ENCODE measurements around the gene EEF1AKMT4.

Gene EEF1AKMT4

GRCh38 chr3:184249412-184250166 lies at the start of gene EEF1AKMT4:
TSS of gene EEF1AKMT4 (plus strand) at chr3:184249672. CDS start at chr3:184249695, 23 bp downstream.
- peak; percentile 94 for DNase-seq (ENCODE audit: low spot score)

- DNase-seq (ENCODE audit: low spot score), result no peak
Observed at GRCh38 chr3:184200825-184201224, 48.6 kb upstream of the EEF1AKMT4 start.

DNA sequence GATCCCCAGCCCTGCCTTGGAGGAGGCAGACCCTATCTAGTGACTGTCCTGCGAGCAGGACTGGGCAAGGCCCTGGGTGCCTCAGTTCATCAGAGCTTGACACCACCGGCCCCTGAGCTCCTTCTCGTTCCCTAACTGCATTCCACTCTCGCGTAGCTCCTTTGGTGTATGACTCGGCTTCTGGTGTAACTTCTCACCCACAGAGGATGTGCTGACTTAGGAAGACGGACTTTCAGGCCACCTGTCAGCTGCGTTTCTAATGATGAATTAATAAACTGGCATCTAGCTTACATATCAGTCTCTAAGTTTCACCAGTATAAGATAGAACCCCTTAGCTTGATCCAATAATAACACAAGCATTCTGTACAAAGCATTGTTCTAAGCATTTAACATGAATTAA lies 45.9 kb upstream of the EEF1AKMT4 start:
- DNase-seq (ENCODE audit: low spot score), result no peak

DNA sequence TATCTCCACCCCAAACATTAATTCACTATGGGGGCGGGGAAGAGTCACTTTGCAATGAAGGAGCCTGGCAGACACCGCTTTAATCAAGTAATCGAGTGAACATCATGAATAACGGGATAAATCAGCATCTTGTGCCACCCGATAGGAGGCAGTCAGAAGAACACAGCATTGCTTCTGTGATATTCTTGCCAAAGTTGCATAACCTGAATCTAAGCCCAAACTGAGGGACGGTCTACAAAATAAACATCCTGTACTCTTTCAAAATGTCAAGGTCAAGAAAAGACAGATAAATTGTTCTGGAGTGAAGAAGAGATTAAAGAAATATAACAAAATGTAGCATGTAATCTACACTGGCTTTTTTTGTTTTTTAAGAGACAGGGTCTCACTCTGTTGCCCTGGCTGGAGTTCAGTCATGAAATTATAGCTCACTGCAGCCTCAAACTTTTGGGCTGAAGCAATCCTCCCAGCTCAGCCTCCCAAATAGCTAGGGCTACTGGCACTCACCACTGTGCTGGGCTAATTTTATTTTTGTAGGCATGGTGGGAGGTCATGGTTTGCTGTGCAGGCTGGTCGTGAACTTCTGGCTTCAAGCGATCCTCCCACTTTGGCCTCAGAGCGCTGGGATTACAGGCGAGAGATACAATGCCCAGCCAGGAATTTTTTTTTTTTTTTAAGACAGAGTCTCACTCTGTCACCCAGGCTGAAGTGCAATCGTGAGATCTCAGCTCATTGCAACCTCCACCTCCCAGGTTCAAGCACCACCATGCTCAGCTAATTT lies 40.1 kb upstream of the EEF1AKMT4 start:
- DNase-seq (ENCODE audit: low spot score), result no peak

- DNase-seq (ENCODE audit: low spot score), result no peak
Observed at GRCh38 chr3:184211297-184211696, 38.2 kb upstream of the EEF1AKMT4 start.

- DNase-seq (ENCODE audit: low spot score), result no peak
Observed at GRCh38 chr3:184211718-184212117, 37.8 kb upstream of the EEF1AKMT4 start.

DNA sequence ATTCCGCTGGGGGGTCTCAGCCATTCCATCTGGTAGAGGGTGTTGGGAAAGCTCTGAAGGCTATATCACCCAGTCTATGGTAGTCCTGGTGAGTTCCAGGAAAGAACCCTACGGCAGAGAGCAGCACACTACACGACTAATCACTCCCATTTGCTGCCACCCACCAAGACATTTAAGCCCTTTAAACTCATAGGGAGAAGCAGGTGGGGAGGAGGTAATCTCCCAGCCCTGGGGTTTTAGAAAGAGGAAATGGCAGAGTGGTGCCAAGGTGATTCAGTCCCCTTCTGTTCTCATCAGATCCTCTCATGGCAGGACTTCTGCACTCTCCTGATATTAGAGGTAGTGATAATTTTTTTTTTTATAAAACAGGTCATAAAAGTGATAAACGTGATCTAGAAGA lies 30.7 kb upstream of the EEF1AKMT4 start:
- no peak for DNase-seq (ENCODE audit: low spot score)

DNA sequence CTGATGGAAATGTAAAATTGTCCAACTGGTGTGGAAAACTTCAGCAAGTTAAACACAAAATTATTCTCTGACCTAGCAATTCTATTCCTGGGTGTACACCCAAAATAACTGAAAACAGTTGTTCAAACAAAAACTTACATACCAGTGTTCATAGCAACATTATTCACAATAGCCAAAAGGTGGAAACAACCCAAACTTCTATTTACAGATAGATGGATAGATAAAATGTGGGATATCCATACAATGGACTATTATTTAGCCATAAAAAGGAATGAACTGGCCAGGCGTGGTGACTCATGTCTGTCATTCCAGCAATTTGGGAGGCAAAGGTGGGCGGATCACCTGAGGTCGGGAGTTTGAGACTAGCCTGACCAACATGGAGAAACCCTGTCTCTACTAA lies 27.0 kb upstream of the EEF1AKMT4 start:
- DNase-seq (ENCODE audit: low spot score), result no peak

DNA sequence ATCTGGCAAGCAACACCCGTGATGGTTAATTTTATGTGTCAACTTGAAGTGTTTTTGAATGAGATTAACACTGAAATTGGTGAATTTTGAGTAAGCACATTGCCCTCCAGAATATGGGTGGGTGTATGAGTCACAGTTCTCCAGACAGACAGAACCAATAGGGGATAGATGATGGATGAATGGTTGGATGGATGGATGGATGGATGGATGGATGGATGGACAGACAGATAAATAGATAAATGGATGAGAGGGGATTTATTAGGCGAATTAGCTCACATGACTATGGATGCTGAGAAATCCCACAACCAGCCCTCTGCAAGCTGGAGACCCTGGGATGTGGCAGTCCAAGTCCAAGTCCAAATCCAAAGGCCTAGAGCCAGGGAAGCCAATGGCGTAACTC lies 25.5 kb upstream of the EEF1AKMT4 start:
- no peak for DNase-seq (ENCODE audit: low spot score)

DNA sequence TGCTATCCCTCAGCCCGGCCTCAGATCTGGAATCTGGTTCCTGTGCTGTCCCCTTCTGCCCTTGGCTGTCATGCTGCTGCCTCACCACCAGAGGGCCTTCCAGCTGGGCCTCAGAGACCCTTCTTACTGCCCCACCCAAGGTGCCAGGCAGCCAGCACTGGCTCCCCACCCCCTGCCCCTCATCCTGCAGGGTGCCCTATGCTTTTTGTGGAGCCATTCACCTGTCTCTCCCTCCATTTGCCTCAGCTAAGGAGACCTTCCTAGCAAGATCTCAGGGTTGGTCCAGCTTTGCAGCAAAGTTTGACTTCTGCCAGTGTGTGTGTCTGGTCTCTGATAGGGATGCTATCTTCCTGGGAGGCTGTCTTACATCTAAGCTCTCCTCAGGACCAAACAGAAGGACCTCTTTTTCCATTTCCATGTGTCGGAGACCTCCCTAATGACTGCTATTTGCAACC lies 22.0 kb upstream of the EEF1AKMT4 start:
- peak; percentile 76 for DNase-seq (ENCODE audit: low spot score)

DNA sequence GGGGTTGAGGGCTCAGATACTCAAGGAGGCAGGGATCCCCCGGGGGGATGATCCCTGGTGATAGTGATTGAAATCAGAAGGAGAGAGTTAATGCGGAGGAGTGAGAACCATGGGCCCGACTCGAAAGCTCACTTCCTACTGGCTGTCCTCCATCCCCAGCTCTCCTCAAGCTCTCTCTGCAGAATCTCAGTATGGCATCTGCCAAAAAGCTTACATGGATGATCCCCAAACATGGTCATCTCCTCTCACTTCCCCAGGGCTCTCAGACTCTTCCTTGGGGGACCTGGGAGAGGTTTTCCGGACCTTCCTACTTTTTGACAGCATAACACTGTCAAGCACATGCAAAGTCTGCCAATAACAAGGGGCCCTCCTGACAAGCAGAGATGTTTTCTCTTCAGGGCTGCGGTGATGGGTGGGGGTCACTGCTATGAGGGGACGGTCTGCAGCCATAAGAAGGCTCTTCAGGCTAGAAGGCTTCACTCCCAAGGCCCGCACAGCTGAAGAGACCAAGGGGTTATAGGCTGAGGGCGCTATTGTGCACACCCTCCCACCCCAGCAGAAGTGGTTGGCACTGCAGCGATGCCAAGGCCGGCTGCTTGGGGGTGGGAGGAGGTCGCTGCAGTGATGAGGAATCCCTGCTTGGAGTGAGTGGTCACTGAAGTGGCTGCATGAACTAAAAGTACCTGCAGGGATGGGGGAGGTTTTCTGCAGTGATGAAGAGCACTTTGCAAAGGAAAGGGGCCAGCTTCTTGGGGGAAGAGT lies 20.9 kb upstream of the EEF1AKMT4 start:
- DNase-seq (ENCODE audit: low spot score), result no peak

GRCh38 chr3:184229394-184230080 lies 19.9 kb upstream of the EEF1AKMT4 start, which contains the start of gene VWA5B2:
TSS of gene VWA5B2 (plus strand) at chr3:184229585. CDS start at chr3:184230529, 944 bp downstream.
- DNase-seq (ENCODE audit: low spot score), result peak; percentile 90

DNA sequence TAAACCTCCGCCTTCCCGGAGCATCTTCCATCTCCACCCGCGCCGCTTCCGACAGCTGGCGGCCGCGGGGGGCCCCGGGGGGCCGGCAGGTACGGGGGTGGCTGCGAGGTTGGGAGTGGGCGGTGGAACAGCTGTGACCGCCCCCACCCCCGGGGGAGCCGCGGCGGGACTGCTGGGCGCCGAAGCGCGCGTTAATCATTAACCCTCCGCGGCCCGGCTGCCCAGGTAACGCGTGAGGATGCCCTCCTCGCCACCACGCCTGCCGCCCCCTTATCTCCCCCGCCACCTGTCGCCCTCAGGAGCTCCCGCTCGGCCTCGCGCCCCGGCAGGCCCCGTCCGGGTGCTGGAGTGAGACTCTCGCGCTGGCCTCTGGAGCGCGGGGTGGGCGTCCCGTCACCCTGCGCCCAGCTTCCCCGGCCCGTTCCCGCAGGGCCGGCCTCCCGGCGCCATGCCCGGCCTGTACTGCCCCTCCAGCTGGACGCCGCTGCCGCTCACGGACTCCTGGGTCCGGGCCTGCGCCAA lies 19.3 kb upstream of the EEF1AKMT4 start:
- no peak for DNase-seq (ENCODE audit: low spot score)

DNA sequence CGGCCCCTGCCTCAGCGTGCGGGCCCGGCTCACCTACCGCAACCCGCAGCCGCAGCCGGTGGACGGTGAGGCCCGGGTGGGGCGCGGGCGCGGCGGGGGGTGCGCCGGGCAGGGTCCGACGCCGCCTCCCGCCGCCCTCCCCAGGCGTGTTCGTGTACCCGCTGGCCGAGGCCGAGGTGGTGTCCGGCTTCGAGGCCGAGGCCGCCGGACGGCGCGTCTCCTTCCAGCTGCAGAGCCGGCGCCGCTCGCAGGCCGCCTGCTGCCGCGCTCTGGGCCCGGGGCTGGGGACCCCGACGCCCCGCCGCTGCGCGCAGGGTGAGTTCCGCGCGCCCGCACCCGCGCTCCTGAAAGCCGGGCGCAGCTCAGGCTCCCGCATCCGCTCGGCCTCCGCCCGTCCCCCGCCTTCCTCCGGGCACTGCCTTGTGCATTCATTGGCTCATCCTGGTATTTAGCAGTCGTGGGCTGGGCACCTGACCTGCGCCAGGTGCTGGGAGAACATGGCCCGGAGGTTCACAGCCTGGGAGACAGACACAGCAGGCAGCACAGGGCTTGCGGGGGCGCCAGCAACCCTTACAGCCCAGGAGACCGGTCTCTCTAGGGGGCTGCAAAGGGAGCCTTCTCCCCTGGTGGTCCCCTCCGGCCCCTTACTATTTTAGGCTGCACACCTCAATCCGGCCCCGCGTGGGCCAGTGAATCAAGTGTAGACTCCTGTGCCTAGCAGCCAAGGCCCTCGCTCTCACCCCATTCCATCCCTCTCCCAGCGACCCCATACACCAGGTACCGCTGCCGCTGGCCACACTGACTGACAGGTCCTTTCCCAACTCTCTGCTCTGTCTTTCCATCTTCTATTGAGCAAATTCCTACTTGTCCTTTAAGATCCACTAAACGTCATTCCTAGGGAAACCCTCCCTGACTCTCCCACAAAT lies 18.6 kb upstream of the EEF1AKMT4 start:
- DNase-seq (ENCODE audit: low spot score), result no peak

DNA sequence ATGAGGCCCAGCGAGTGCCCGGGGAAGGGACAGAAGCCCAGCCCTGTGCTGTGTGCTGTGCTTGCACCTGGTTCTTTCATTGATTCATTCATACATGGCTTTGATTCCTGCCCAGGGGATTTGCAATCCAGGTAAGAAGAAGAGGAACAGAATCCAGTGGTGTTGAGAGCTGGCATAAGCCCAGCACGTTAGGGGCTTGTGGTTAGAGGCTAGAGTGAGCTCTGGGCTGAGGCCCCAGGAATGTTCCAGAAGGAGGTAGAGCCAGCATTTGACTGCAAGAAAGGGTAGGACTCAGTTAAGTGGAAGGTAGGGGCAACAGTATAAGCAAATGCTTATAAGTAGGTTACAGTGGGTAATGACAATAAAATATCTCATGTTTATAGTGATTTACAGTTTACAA lies 17.8 kb upstream of the EEF1AKMT4 start:
- DNase-seq (ENCODE audit: low spot score), result no peak

DNA sequence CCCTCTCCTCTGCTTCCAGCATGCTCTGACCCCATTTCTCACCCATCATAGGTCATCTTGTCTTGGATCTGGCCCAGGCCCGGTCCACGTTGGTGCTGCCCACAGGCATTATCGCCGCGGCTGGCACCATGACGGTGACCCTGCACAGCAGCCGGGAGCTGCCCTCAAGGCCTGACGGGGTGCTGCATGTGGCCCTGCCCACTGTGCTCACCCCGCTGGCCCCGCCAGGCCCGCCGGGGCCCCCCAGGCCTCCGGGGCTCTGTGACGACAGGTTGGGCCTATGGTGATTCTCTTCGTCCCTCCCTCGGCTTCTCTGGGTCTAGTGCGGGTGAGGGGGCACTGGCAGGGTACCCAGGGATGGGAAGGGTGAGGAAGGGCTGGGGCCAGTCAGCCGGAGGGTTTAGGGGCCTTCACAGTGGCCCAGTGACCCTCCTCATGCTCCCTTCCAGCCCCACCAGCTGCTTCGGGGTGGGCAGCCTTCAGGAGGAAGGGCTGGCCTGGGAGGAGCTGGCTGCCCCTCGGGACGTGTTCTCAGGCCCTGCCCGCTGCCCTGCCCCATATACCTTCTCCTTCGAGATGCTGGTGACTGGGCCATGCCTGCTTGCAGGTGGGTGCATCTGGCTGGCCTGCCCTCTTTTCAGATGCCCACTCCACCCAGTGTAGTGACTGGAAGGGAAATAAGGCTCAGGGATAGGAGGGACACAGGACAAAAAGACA lies 16.2 kb upstream of the EEF1AKMT4 start:
- no peak for DNase-seq (ENCODE audit: low spot score)

DNA sequence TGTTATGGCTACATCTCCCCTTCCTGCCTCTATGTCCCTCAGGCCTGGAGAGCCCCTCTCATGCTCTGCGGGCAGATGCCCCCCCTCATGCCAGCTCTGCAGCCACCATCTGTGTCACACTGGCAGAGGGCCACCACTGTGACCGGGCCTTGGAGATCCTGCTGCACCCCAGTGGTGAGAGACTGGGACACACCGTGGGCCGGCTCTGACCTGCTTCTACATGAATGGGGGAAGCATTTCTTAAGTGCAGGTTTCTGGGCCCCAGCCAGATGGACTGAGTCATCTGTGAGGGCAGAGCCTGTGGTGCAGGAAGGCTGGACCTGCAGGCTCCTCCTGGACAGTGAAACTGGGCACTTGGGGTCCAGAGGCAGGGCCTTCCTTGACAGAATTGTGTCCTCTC lies 15.2 kb upstream of the EEF1AKMT4 start:
- no peak for DNase-seq (ENCODE audit: low spot score)

GRCh38 chr3:184234671-184235380 lies 14.6 kb upstream of the EEF1AKMT4 start:
- no peak for DNase-seq (ENCODE audit: low spot score)

GRCh38 chr3:184235381-184236032 lies 14.0 kb upstream of the EEF1AKMT4 start:
- DNase-seq (ENCODE audit: low spot score), result no peak

Data from germinal center (tissue), 1 donor.